ENCODE measurements around the gene MPP3. TPM values are rescaled to one million over a fixed set of nuclear protein-coding genes. Genes with fewer than 3 reads are reported as not detected.

The MPP3 gene
- total RNA-seq, 1 donor from 2014 or later = 10.2 TPM

Other genes with a start within 250 kb of the MPP3 start
- gene MEOX1, start 171.2 kb downstream of the MPP3 start, total RNA-seq = not detected in 2 replicates
- not detected in 2 replicates for gene SOST, start 74.4 kb downstream of the MPP3 start, total RNA-seq
- gene DUSP3, start 54.2 kb downstream of the MPP3 start, total RNA-seq = 51.6 and 64.0 TPM in 2 replicates
- under 0.01 TPM in 1 of 2 replicates, not detected in the other for gene CFAP97D1, start 52.7 kb downstream of the MPP3 start, total RNA-seq
- gene CD300LG, start 14.0 kb upstream of the MPP3 start, total RNA-seq = not detected in 2 replicates
- gene MPP2, start 74.4 kb upstream of the MPP3 start, total RNA-seq = 0.92 and 1.6 TPM in 2 replicates
- gene PPY, start 109.3 kb upstream of the MPP3 start, total RNA-seq = not detected in 2 replicates
- gene PYY, start 120.8 kb upstream of the MPP3 start, total RNA-seq = not detected in 2 replicates
- gene NAGS, start 171.5 kb upstream of the MPP3 start, total RNA-seq = 2.2 and 6.8 TPM in 2 replicates
- 79.5 and 101 TPM in 2 replicates for gene TMEM101, start 181.8 kb upstream of the MPP3 start, total RNA-seq
- gene LSM12, start 233.5 kb upstream of the MPP3 start, total RNA-seq = 35.4 and 38.1 TPM in 2 replicates
- gene G6PC3, start 237.6 kb upstream of the MPP3 start, total RNA-seq = 21.0 and 22.6 TPM in 2 replicates

Data from pulmonary artery endothelial cell (primary cell).